Stimulated activated naive CD8-positive, alpha-beta T cell treated with anti-CD3 and anti-CD28 coated beads, Interleukin-15, amount 100 ng/mL, for 72 hours (primary cell): Measurements from ENCODE around the gene TBKBP1.
A peak's percentile ranks its signal among the peaks of the same experiment; 100 is the strongest.

Experiments
- ATAC-seq: fragments of 150-1000 bp; cut with Tn5 transposase; 2 replicates; pipeline ENCODE4 v1.10.0; 2021; ENCODE audit warnings: mild to moderate bottlenecking, moderate library complexity
- DNase-seq, 2 donors: peaks; one replicate each; pipeline ENCODE4 v3.0.0; 2021 to 2022
- H3K27ac Mint-ChIP-seq, 2 donors: one replicate each; pipeline ENCODE4 v1.8.0; 2022; ENCODE audit warnings: mild to moderate bottlenecking in 2 of 2, mixed read lengths in 2 of 2, moderate library complexity in 2 of 2
- H3K27me3 Mint-ChIP-seq: one replicate; pipeline ENCODE4 v1.8.0; 2022; ENCODE audit warnings: mixed read lengths
- H3K4me1 Mint-ChIP-seq: one replicate; pipeline ENCODE4 v1.8.0; 2022; ENCODE audit warnings: mild to moderate bottlenecking, mixed read lengths
- H3K4me3 Mint-ChIP-seq, 2 donors: one replicate each; pipeline ENCODE4 v1.8.0; 2022; ENCODE audit warnings: mild to moderate bottlenecking in 2 of 2, mixed read lengths in 2 of 2, moderate library complexity in 1 of 2
- H3K9me3 Mint-ChIP-seq, 2 donors: one replicate each; pipeline ENCODE4 v1.8.0; 2022; ENCODE audit warnings: mixed read lengths in 2 of 2

Gene TBKBP1

GRCh38 chr17:47687748-47688147, 6.2 kb upstream of the TBKBP1 start:
- peaks cover 36% of the 10 kb centered on the region for H3K4me1 Mint-ChIP-seq
- H3K27ac Mint-ChIP-seq: peak overlapping the region in 1 of 2 donors; percentile 48
- DNase-seq: no peak
- no peak for ATAC-seq
- H3K27me3 Mint-ChIP-seq: no peaks in the 10 kb centered on the region
- no peak overlapping the region for H3K4me3 Mint-ChIP-seq
- H3K9me3 Mint-ChIP-seq: no peaks in the 10 kb centered on the region

GRCh38 chr17:47690121-47690520, 3.8 kb upstream of the TBKBP1 start:
- Mint-ChIP-seq H3K4me3 (no peak overlapping the region), H3K27me3 (no peaks in the 10 kb centered on the region), H3K9me3 (no peaks in the 10 kb centered on the region), H3K27ac (no peak overlapping the region), H3K4me1 (peaks cover 39% of the 10 kb centered on the region)
- no peak for ATAC-seq
- DNase-seq: no peak

GRCh38 chr17:47692137-47692894, 1.6 kb upstream of the TBKBP1 start:
- Mint-ChIP-seq H3K4me3 (peak overlapping the region; percentile 95 to 98), H3K9me3 (no peaks in the 10 kb centered on the region), H3K27ac (peak overlapping the region in 1 of 2 donors; percentile 63), H3K4me1 (peaks cover 61% of the 10 kb centered on the region), H3K27me3 (no peaks in the 10 kb centered on the region)
- DNase-seq (no peak), ATAC-seq (no peak)

GRCh38 chr17:47692895-47693730, 848 bp upstream of the TBKBP1 start:
- H3K27me3 Mint-ChIP-seq: no peaks in the 10 kb centered on the region
- peaks cover 67% of the 10 kb centered on the region for H3K4me1 Mint-ChIP-seq
- peak overlapping the region; percentile 93 to 98 for H3K27ac Mint-ChIP-seq
- ATAC-seq (no peak), DNase-seq (peak in 1 of 2 donors; percentile 5)
- no peaks in the 10 kb centered on the region for H3K9me3 Mint-ChIP-seq
- peak overlapping the region; percentile 95 to 98 for H3K4me3 Mint-ChIP-seq

GRCh38 chr17:47694581-47695428, 844 bp downstream of the TBKBP1 start:
- ATAC-seq: peak; percentile 61
- Mint-ChIP-seq H3K9me3 (no peaks in the 10 kb centered on the region), H3K27ac (peak overlapping the region; percentile 57 to 83), H3K4me3 (peak overlapping the region; percentile 95 to 98), H3K27me3 (no peaks in the 10 kb centered on the region), H3K4me1 (peaks cover 82% of the 10 kb centered on the region)
- peak; percentile 53 to 70 for DNase-seq

- no peaks in the 10 kb centered on the region for H3K9me3 Mint-ChIP-seq
- ATAC-seq (peak; percentile 2), DNase-seq (peak in 1 of 2 donors; percentile 15)
- peaks cover 79% of the 10 kb centered on the region for H3K4me1 Mint-ChIP-seq
- no peaks in the 10 kb centered on the region for H3K27me3 Mint-ChIP-seq
- peak overlapping the region; percentile 66 to 83 for H3K27ac Mint-ChIP-seq
- peak overlapping the region; percentile 95 to 98 for H3K4me3 Mint-ChIP-seq
Measured at GRCh38 chr17:47695429-47696376, 1.7 kb downstream of the TBKBP1 start.

GRCh38 chr17:47696717-47697642, 3.0 kb downstream of the TBKBP1 start:
- Mint-ChIP-seq H3K9me3 (no peaks in the 10 kb centered on the region), H3K27ac (peak overlapping the region in 1 of 2 donors; percentile 84), H3K4me3 (peak overlapping the region; percentile 95 to 98), H3K4me1 (peaks cover 85% of the 10 kb centered on the region), H3K27me3 (no peaks in the 10 kb centered on the region)
- ATAC-seq: no peak
- peak in 1 of 2 donors; percentile 19 for DNase-seq

GRCh38 chr17:47697906-47698711, 4.1 kb downstream of the TBKBP1 start:
- Mint-ChIP-seq H3K9me3 (no peaks in the 10 kb centered on the region), H3K4me1 (peaks cover 85% of the 10 kb centered on the region), H3K27ac (peak overlapping the region in 1 of 2 donors; percentile 54), H3K4me3 (peak overlapping the region in 1 of 2 donors; percentile 20), H3K27me3 (no peaks in the 10 kb centered on the region)
- ATAC-seq: no peak
- DNase-seq: peak in 1 of 2 donors; percentile 8

- Mint-ChIP-seq H3K27ac (peak overlapping the region in 1 of 2 donors; percentile 43), H3K4me1 (peaks cover 87% of the 10 kb centered on the region), H3K4me3 (peak overlapping the region; percentile 33 to 35), H3K27me3 (no peaks in the 10 kb centered on the region), H3K9me3 (no peaks in the 10 kb centered on the region)
- ATAC-seq (peak; percentile 34), DNase-seq (peak; percentile 76 to 81)
Measured at GRCh38 chr17:47698749-47699535, 5.0 kb downstream of the TBKBP1 start.

- Mint-ChIP-seq H3K27me3 (no peaks in the 10 kb centered on the region), H3K4me3 (peak overlapping the region; percentile 8 to 24), H3K27ac (peak overlapping the region in 1 of 2 donors; percentile 55), H3K4me1 (peaks cover 93% of the 10 kb centered on the region), H3K9me3 (no peaks in the 10 kb centered on the region)
- no peak for ATAC-seq
- no peak for DNase-seq
Measured at GRCh38 chr17:47699536-47699840, 5.5 kb downstream of the TBKBP1 start.

GRCh38 chr17:47700471-47701449, 6.8 kb downstream of the TBKBP1 start:
- H3K27ac Mint-ChIP-seq: peak overlapping the region in 1 of 2 donors; percentile 95
- no peaks in the 10 kb centered on the region for H3K27me3 Mint-ChIP-seq
- DNase-seq (peak; percentile 29 to 43), ATAC-seq (peak; percentile 41)
- H3K4me1 Mint-ChIP-seq: peaks cover 95% of the 10 kb centered on the region
- no peaks in the 10 kb centered on the region for H3K9me3 Mint-ChIP-seq
- H3K4me3 Mint-ChIP-seq: peak overlapping the region; percentile 58 to 63
